Measurements from ENCODE around the gene IL23A.

The IL23A gene

GRCh38 chr12:56382611-56383010 is 43.9 kb downstream of the IL23A start:
- TF ChIP-seq, protein P1, sequence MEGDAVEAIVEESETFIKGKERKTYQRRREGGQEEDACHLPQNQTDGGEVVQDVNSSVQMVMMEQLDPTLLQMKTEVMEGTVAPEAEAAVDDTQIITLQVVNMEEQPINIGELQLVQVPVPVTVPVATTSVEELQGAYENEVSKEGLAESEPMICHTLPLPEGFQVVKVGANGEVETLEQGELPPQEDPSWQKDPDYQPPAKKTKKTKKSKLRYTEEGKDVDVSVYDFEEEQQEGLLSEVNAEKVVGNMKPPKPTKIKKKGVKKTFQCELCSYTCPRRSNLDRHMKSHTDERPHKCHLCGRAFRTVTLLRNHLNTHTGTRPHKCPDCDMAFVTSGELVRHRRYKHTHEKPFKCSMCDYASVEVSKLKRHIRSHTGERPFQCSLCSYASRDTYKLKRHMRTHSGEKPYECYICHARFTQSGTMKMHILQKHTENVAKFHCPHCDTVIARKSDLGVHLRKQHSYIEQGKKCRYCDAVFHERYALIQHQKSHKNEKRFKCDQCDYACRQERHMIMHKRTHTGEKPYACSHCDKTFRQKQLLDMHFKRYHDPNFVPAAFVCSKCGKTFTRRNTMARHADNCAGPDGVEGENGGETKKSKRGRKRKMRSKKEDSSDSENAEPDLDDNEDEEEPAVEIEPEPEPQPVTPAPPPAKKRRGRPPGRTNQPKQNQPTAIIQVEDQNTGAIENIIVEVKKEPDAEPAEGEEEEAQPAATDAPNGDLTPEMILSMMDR (IDR thresholded peaks at IDR 0.05; ENCODE audit: low read depth, low read length), result no peak
- no peak overlapping the region for H3K4me3 ChIP-seq (ENCODE audit: low read depth, low read length)

- H3K4me3 ChIP-seq (ENCODE audit: low read depth, low read length), result no peak overlapping the region
- TF ChIP-seq, protein P1 (IDR thresholded peaks at IDR 0.05; ENCODE audit: low read depth, low read length), result no peak
Measured at GRCh38 chr12:56385873-56386272, 47.2 kb downstream of the IL23A start.

DNA sequence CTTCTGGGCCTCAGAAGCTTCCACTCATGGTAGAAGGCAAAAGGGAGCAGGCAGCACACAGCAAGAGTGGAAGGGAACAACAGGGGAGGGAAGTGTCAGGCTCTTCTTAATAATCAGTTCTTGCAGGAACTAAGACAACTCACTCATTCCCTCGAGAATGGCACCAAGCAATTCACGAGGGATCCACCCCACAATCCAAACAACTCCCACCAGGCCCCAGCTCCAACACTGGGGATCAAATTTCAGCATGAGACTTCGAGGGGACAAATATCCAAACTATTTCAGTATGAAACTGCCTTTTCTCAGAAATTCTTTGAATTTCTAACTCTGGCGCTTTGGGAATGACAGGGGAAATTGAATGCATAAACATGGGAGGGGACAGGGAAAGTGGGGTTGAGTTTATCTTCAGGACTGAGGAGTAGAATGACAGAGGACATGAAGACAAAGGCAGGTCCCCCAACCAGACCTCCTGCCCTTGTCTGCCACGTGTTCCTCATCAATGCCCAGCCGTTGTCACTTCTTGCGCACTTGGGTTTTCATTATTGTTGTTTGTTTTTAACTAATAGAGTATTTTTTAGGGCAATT is 48.6 kb downstream of the IL23A start:
- no peak overlapping the region for H3K4me3 ChIP-seq (ENCODE audit: low read depth, low read length)
- TF ChIP-seq, protein P1 (IDR thresholded peaks at IDR 0.05; ENCODE audit: low read depth, low read length), result no peak

DNA sequence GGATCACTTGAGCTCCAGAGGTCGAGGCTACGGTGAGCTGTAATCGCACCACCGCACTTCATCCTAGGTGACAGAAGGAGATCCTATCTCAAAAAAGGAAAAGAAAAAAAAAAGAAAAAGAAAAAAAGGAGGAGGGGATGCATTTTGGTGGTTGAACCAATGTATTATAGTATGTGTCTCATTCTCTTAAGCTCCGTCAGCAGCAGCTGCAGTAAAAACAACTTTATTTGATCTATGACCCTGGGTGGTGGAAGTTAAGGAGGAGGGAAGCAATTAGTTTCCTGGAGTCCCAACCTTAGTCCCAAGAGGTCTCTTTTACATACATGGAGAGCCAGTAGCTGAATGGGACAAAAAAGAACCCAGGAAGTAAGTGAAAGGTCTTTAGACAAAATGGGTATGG is 50.7 kb downstream of the IL23A start:
- TF ChIP-seq, protein P1 (IDR thresholded peaks at IDR 0.05; ENCODE audit: low read depth, low read length), result no peak
- no peak overlapping the region for H3K4me3 ChIP-seq (ENCODE audit: low read depth, low read length)
